Measurements from ENCODE around the gene SPTB.

The SPTB gene

DNA sequence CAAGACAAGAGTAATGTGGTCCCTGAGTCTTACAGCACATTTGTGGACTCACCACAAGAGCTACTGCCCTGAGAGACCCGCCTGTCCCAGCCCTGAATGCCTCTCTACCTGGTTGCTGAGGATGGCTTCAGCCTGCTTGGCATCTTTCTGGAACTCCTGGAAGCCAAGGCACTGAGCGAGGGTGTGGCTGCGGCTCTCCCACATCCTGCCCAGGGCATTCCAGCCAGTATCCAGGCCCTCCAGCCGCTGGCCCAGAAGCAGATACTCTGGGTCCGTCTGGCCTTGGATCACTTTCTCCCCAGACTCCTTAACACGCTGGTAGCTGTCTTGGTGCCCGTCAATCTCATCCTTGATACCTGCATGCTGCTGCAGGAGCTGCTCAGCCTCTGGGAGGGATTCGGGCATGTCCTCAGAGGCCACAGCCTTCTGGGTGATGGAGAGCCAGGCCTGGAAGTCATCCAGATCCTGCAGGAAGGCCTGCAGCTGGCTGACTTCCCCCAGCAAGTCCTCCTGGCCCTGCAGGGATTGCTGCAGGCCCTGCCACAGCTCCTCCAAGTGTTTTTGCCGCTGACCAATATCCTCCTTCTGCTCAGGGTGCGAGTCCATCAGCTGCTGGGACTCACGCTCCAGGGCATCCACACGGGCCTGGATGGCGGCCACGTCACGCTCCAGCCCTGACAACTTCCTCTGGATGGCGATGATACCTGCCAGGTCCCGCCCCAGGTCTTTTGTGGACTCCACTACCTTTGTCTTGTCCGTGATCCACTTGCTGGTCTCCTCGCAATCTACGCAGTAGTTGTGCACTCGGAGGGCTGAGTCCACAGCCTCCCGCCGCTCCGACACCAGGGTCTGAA is 93.2 kb downstream of the SPTB start:
- DNase-seq: no peak

DNA sequence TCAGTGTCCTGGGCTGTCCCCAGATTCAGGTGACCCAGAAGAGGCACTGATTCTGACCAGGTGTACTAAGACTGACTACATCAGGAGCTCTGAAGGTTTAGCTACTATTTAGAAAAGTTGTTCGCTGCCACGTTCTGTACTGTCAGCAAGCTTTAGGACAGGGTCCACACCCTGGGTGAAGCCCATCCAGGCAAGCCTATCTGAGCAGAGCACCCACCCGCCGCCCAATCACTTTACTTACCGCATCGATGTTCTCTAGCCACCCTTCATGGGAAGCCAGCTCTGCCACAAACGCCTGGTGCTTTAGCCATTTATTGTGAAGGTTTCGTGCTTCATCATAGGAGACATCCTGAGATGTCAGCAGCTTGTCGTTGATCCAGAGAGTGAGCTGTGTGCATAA is 95.7 kb downstream of the SPTB start:
- no peak for DNase-seq

GRCh38 chr14:64782196-64782595 is 97.5 kb downstream of the SPTB start:
- DNase-seq: no peak

GRCh38 chr14:64779472-64779871 is 100.2 kb downstream of the SPTB start:
- DNase-seq: no peak

- DNase-seq: no peak
These were observed 101.5 kb downstream of the SPTB start for GRCh38 chr14:64778104-64778754.

DNA sequence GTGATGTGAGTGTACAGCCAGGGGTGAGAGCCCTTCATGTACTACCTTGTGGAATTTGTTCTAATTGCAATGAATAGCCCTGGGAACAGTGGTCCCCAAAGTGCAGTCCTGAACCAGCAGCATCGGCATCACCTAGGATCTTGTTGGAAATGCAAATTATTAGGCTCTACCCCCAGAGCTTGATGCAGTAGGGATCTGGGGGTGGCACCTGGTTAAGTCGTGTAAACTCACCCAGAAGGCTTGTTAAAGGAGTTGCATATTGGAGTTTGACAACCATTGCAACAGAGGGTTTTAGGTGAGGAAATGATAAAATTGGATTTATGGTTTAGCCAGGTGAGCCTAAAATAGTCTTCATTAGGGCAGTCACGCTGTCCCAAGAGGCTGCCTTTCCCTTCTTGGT is 102.2 kb downstream of the SPTB start:
- DNase-seq: no peak

DNA sequence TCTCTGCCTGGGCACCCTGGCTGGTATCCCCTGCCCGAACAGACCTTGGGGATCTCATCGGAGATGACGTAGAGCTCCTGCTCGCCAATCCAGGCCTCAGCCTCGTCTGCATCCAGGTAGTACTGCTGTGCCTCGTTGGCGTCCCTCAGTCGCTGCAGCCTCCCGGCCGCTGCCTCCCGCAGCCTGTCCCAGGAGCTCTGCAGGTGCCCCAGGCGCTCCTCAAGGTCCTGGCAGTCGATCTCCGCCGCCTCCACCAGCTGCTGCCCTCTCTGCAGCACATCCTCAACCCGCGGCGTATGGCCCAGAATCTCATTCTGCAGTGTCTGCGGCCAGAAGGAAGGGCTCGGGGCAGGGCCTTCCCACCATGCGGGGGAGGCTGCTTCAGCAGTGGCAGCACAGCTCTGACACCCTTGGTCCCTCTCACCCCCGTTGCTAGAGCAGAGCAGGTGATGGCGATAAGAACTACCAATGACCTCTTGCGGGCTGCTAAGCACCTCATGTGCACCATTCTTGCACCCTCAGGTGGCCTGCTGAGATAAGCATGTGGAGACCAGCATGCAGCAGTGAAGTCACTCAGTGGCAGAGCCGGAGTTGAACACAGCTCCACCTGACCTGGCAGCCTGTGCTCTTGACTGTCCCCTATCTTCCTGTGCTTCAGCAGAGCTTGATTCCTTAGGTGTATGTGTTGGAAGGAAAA is 104.5 kb downstream of the SPTB start:
- DNase-seq: no peak

GRCh38 chr14:64774272-64774671 is 105.4 kb downstream of the SPTB start:
- DNase-seq: no peak

- DNase-seq: no peak
These were observed 106.1 kb downstream of the SPTB start for GRCh38 chr14:64773577-64773976.

DNA sequence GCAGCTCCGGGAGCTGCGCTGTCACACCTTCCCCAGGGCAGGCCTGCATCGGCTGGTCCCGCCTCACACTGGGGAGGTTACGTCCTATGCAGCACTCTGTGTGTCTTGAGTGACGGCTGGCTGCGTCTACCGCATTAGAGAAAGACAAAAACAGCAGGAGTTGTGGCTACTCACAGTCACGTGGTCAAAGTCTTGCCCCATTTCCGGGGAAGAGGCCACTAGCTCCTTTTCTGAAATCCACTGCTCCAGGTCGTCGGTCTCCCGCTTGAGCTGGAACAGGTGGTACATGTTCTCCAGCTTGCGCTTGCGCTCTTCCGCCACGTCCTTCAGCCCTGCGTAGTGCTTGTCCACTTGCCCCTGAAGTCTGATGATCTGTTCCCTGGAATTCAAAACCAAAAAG is 106.7 kb downstream of the SPTB start:
- no peak for DNase-seq

DNA sequence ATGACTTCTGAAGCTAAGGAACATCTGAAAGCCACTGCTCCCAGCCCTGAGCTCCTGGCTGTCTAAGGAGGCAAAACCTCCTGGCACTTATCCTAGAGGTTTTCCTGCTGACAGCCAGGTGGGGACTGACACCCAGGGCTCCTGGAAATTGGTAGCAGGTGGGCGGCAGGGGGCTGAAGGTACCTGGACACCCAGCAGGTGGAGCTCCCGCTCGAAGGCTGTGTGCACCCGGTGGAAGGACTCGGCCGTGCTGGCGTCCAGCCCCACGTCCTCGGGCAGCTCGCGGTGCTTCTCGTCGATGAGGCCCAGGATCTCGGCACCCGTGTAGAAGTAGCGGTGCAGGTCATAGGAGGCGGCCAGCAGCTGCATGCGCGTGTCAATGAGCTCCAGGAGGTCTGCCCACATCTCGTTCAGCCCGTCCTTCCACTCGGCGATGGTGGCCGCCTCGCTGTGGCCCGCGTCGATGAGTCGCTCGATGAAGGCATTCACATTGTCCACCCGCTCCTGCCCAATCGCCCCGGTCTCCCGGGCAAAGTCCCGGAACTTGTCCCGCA is 107.2 kb downstream of the SPTB start:
- DNase-seq: no peak

DNA sequence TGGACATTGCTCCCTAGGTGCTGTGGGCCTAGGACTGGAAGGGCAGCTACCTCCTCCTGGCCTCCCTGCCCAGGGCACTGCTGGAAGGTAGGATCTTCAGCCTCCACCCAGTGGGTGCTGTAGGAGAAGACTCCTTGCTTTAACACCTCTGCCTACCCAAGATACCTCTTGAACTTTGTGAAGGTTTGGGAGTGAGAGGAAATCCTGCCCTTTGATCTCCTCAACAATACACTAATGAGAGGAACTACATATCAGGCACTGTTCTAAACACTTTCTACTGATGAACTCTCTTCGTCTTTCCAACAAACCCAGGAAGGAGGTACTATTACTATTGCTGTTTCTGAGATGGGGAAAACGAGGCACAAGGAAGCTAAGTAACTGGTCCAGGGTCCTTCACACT is 108.5 kb downstream of the SPTB start:
- DNase-seq: no peak

DNA sequence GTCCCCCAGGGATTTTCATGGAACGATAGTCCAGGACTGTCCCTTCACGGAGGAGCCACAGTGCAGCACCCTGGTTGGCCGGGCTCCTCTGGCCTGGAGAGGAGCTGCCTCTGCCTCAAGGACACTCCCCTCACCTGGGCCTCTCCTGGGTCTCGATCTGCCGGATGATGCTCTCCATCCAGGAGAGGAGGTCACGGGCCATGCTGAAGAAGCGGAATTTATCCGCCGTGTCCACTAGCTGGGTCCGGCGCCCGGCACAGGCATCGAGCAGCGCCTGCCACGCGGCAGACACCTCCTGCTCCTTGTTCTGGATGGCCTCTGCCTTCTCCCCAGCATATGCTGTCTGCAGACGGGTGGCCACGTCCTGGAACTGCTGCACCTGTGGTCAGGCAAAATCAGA is 109.0 kb downstream of the SPTB start:
- no peak for DNase-seq

- no peak for DNase-seq
These were observed 110.3 kb downstream of the SPTB start for GRCh38 chr14:64769096-64770020.

GRCh38 chr14:64768401-64769095 is 111.2 kb downstream of the SPTB start:
- no peak for DNase-seq

GRCh38 chr14:64767215-64767964 is 112.3 kb downstream of the SPTB start:
- no peak for DNase-seq

GRCh38 chr14:64766430-64767151 is 113.1 kb downstream of the SPTB start:
- no peak for DNase-seq

DNA sequence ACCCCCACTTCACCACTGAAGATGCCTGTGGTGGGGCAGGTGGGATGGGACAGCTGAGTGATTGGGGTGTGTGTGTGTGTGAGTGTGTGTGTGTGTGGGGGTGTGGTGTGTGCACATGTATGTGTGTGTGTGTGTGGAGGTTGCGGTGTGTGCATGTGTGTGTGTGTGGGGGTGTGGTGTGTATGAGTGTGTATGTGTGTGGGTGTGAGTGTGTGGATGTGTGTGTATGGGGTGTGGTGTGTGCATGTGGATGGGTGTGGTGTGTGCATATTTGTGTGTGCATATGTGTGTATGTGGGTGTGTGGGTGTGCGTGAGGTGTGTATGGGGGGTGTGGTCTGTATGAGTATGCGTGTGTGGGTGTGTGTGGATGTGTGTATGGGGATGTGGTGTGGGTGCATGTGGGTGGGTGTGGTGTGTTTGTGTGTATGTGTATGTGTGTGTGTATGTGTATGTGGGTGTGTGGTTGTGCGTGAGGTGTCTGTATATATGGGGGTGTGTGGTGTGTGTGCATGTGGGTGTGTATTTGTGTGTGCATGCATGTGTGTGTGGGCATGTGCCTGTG is 113.9 kb downstream of the SPTB start:
- DNase-seq: no peak

GRCh38 chr14:64764641-64765520 is 114.8 kb downstream of the SPTB start:
- DNase-seq: no peak

Measured in SIG-M5 (cell line).